ENCODE results near the gene GDPD3.

DNA sequence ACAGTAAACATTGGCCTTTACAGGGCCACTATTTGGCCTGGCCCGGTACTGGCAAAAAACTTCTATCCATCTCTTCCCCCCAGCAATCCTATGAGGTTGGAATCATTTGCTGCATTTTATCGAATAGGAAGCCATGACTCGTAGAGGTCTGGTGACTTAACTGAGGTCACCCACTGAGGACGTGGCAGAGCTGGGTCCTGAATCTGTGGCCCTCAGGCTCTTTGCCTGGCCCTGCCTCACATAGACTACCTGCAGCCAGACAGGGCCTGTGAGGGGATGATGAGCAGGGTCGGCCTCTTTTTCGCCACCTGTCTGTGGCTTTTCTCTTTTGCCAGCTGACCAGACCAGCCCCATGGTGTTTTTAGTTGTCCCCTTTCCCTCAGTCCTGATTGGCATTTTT is 35.7 kb downstream of the GDPD3 start:
- TF ChIP-seq SUZ12 (IDR thresholded peaks at IDR 0.05; ENCODE audit: unreplicated experiment) (no peak), EP300 (IDR thresholded peaks at IDR 0.05; ENCODE audit: borderline replicate concordance in 1 of 2, control insufficient read depth in 1 of 2, low read depth in 2 of 2, low read length in 2 of 2) (no peak), HDGF (IDR thresholded peaks at IDR 0.05) (no peak), KDM1A (IDR thresholded peaks at IDR 0.05; ENCODE audit: borderline replicate concordance) (no peak)
- TF ChIP-seq, protein P1, sequence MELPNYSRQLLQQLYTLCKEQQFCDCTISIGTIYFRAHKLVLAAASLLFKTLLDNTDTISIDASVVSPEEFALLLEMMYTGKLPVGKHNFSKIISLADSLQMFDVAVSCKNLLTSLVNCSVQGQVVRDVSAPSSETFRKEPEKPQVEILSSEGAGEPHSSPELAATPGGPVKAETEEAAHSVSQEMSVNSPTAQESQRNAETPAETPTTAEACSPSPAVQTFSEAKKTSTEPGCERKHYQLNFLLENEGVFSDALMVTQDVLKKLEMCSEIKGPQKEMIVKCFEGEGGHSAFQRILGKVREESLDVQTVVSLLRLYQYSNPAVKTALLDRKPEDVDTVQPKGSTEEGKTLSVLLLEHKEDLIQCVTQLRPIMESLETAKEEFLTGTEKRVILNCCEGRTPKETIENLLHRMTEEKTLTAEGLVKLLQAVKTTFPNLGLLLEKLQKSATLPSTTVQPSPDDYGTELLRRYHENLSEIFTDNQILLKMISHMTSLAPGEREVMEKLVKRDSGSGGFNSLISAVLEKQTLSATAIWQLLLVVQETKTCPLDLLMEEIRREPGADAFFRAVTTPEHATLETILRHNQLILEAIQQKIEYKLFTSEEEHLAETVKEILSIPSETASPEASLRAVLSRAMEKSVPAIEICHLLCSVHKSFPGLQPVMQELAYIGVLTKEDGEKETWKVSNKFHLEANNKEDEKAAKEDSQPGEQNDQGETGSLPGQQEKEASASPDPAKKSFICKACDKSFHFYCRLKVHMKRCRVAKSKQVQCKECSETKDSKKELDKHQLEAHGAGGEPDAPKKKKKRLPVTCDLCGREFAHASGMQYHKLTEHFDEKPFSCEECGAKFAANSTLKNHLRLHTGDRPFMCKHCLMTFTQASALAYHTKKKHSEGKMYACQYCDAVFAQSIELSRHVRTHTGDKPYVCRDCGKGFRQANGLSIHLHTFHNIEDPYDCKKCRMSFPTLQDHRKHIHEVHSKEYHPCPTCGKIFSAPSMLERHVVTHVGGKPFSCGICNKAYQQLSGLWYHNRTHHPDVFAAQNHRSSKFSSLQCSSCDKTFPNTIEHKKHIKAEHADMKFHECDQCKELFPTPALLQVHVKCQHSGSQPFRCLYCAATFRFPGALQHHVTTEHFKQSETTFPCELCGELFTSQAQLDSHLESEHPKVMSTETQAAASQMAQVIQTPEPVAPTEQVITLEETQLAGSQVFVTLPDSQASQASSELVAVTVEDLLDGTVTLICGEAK (IDR thresholded peaks at IDR 0.05; ENCODE audit: borderline replicate concordance), result no peak
- TF ChIP-seq, protein P2, sequence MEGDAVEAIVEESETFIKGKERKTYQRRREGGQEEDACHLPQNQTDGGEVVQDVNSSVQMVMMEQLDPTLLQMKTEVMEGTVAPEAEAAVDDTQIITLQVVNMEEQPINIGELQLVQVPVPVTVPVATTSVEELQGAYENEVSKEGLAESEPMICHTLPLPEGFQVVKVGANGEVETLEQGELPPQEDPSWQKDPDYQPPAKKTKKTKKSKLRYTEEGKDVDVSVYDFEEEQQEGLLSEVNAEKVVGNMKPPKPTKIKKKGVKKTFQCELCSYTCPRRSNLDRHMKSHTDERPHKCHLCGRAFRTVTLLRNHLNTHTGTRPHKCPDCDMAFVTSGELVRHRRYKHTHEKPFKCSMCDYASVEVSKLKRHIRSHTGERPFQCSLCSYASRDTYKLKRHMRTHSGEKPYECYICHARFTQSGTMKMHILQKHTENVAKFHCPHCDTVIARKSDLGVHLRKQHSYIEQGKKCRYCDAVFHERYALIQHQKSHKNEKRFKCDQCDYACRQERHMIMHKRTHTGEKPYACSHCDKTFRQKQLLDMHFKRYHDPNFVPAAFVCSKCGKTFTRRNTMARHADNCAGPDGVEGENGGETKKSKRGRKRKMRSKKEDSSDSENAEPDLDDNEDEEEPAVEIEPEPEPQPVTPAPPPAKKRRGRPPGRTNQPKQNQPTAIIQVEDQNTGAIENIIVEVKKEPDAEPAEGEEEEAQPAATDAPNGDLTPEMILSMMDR (IDR thresholded peaks at IDR 0.05 in 2 of 3, conservative IDR thresholded peaks at IDR 0.05 in 1 of 3; ENCODE audit: control insufficient read depth in 2 of 3, extremely low read depth in 1 of 3, insufficient read depth in 1 of 3, low read depth in 3 of 3, low read length in 3 of 3), result no peak
